ENCODE results near the gene JDP2. TPM values are rescaled to one million over a fixed set of nuclear protein-coding genes. Genes with fewer than 3 reads are reported as not detected.

The JDP2 gene
- total and polyA plus RNA-seq, 2 of the 4 experiments (the other 2 are of a cell fraction): 35.7 to 38.4 TPM

- in situ Hi-C loops (cut with MboI; ENCODE audit: low sequenced_read_pairs) (no loop called here), dilution Hi-C loops (cut with HindIII; ENCODE audit: low sequenced_read_pairs, unreplicated experiment) (no loop called here), intact Hi-C loops (cut with micrococcal nuclease) (no loop called here)
- no peak overlapping the region for H3K4me3 ChIP-seq (ENCODE audit: insufficient read depth, low read depth, low read length)
- peaks cover 89% of the 10 kb centered on the region for H4K20me1 ChIP-seq (ENCODE audit: insufficient read depth, low read length)
- peak overlapping the region; percentile 23; the same call in 1 of the 2 replicates for H3K4ac ChIP-seq (ENCODE audit: low read depth, low read length)
- H2AFZ ChIP-seq (replicated peaks; ENCODE audit: low read length, poor library complexity): no peak overlapping the region
- H3K14ac ChIP-seq (replicated peaks; ENCODE audit: low read depth, low read length): 0 out of 2 replicates have a peak overlapping the region, but pooled peaks have one; percentile 11
- ATAC-seq (ENCODE audit: low read depth) (no peak), DNase-seq (no peak)
- H4K91ac ChIP-seq (ENCODE audit: insufficient read depth, low read depth, low read length): no peak overlapping the region
- ChIA-PET CTCF (no interaction called here), POLR2A (ENCODE audit: unreplicated experiment) (no interaction called here)
- WGBS, 2 experiments (ENCODE audit: extremely low coverage in 2 of 2, insufficient read length in 1 of 2): no CpG with 5 or more reads among the region's 4 CpGs
- peaks cover 42% of the 10 kb centered on the region for H3K4me1 ChIP-seq (ENCODE audit: control insufficient read depth, insufficient read depth, low read length)
- no peak overlapping the region for H3K4me2 ChIP-seq (ENCODE audit: low read depth, low read length)
- H4K8ac ChIP-seq (ENCODE audit: low read depth in 2 of 2, low read length in 2 of 2): no peak overlapping the region
- H3K27me3 ChIP-seq (ENCODE audit: control insufficient read depth, insufficient read depth, low read length): no peaks in the 10 kb centered on the region
- H3K79me1 ChIP-seq (ENCODE audit: low read depth in 1 of 2, low read length in 2 of 2): peaks cover 44 to 81% of the 10 kb centered on the region in 2 experiments
- H2AK5ac ChIP-seq (ENCODE audit: low read depth, low read length): no peak overlapping the region
- H4K5ac ChIP-seq (ENCODE audit: low read depth, low read length): no peak overlapping the region
- H2BK20ac ChIP-seq (ENCODE audit: low read depth, low read length): no peak overlapping the region
- TF ChIP-seq RAD21 (IDR thresholded peaks at IDR 0.05; ENCODE audit: low read length): no peak
- TF ChIP-seq CEBPB (IDR thresholded peaks at IDR 0.05; ENCODE audit: low read depth, low read length): no peak
- TF ChIP-seq, protein P1, sequence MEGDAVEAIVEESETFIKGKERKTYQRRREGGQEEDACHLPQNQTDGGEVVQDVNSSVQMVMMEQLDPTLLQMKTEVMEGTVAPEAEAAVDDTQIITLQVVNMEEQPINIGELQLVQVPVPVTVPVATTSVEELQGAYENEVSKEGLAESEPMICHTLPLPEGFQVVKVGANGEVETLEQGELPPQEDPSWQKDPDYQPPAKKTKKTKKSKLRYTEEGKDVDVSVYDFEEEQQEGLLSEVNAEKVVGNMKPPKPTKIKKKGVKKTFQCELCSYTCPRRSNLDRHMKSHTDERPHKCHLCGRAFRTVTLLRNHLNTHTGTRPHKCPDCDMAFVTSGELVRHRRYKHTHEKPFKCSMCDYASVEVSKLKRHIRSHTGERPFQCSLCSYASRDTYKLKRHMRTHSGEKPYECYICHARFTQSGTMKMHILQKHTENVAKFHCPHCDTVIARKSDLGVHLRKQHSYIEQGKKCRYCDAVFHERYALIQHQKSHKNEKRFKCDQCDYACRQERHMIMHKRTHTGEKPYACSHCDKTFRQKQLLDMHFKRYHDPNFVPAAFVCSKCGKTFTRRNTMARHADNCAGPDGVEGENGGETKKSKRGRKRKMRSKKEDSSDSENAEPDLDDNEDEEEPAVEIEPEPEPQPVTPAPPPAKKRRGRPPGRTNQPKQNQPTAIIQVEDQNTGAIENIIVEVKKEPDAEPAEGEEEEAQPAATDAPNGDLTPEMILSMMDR (conservative IDR thresholded peaks at IDR 0.05; ENCODE audit: low read depth, low read length): no peak
- no peak for TF ChIP-seq MAFK (IDR thresholded peaks at IDR 0.05; ENCODE audit: low read depth, low read length)
- TF ChIP-seq BHLHE40 (IDR thresholded peaks at IDR 0.05; ENCODE audit: low read depth, low read length): no peak
- TF ChIP-seq, protein P2, sequence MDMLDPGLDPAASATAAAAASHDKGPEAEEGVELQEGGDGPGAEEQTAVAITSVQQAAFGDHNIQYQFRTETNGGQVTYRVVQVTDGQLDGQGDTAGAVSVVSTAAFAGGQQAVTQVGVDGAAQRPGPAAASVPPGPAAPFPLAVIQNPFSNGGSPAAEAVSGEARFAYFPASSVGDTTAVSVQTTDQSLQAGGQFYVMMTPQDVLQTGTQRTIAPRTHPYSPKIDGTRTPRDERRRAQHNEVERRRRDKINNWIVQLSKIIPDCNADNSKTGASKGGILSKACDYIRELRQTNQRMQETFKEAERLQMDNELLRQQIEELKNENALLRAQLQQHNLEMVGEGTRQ (IDR thresholded peaks at IDR 0.05; ENCODE audit: low read depth, low read length): no peak
- no peak for TF ChIP-seq RCOR1 (IDR thresholded peaks at IDR 0.05; ENCODE audit: insufficient replicate concordance, low read length)
- no peak for TF ChIP-seq MXI1 (IDR thresholded peaks at IDR 0.05; ENCODE audit: borderline replicate concordance, low read depth, low read length)
- TF ChIP-seq SMC3 (IDR thresholded peaks at IDR 0.05; ENCODE audit: low read depth, low read length): no peak
- TF ChIP-seq CHD1 (IDR thresholded peaks at IDR 0.05; ENCODE audit: low read depth, low read length): no peak
- TF ChIP-seq NFE2L2 (IDR thresholded peaks at IDR 0.05; ENCODE audit: low read depth, low read length): no peak
- TF ChIP-seq RFX5 (IDR thresholded peaks at IDR 0.05; ENCODE audit: low read depth, low read length): no peak
- no peak for TF ChIP-seq FOS (IDR thresholded peaks at IDR 0.05; ENCODE audit: low read depth, low read length)
- no peak for TF ChIP-seq ELK1 (IDR thresholded peaks at IDR 0.05; ENCODE audit: borderline replicate concordance, low read depth, low read length)
- no peak for TF ChIP-seq POLR2A (IDR thresholded peaks at IDR 0.05; ENCODE audit: low read depth, low read length)
- H3K9me3 ChIP-seq (ENCODE audit: control insufficient read depth, insufficient read depth, low read length): no peaks in the 10 kb centered on the region
- H3K9me1 ChIP-seq (ENCODE audit: insufficient read depth, low read length): peaks cover 50% of the 10 kb centered on the region
- H2AK9ac ChIP-seq (replicated peaks; ENCODE audit: low read depth, low read length, poor library complexity): no peak overlapping the region
- no TSS peak for BruUV-seq (replicated peaks)
- H3K56ac ChIP-seq (ENCODE audit: extremely low read depth, insufficient read depth, low read length): no peak overlapping the region
- no peak overlapping the region for H3K27ac ChIP-seq (ENCODE audit: insufficient read depth, low read length)
- H3K18ac ChIP-seq (ENCODE audit: low read depth, low read length): 0 out of 2 replicates have a peak overlapping the region, but pooled peaks have one; percentile 8
- H3K9ac ChIP-seq (ENCODE audit: low read depth, low read length): no peak overlapping the region
- H2BK5ac ChIP-seq (ENCODE audit: low read depth, low read length, poor library complexity, severe bottlenecking): no peak overlapping the region
- no peak overlapping the region for H3K23ac ChIP-seq (ENCODE audit: low read depth, low read length)
- no peak overlapping the region for H2BK120ac ChIP-seq (ENCODE audit: low read depth, low read length)
- H3K36me3 ChIP-seq (ENCODE audit: control insufficient read depth, insufficient read depth, low read length): peaks cover 29% of the 10 kb centered on the region
- H2BK15ac ChIP-seq (ENCODE audit: low read depth, low read length): no peak overlapping the region
These were observed 21.9 kb downstream of the JDP2 start for GRCh38 chr14:75449696-75450095.
